Fibroblast of pulmonary artery (primary cell): ENCODE measurements around the gene NCOA6.

ENCODE experiments used
- DNase-seq: peaks from one replicate; pipeline ENCODE4 v3.0.0-alpha.2; 2010; ENCODE audit warnings: low read depth
- H3K4me3 ChIP-seq: replicated peaks from 2 replicates; pipeline ENCODE4 v1.5.1; 2011; ENCODE audit warnings: low read depth, mild to moderate bottlenecking, control low read depth, low read length, moderate library complexity
- TF ChIP-seq, protein P1 (sequence below): IDR thresholded peaks from 2 replicates; pipeline ENCODE4 v1.5.1; 2011; ENCODE audit warnings: mild to moderate bottlenecking, control low read depth, low read length, inconsistent platforms; ENCODE audit errors: missing control alignments

NCOA6 gene

GRCh38 chr20:34713194-34713943 lies 112.1 kb downstream of the NCOA6 start:
- DNase-seq = peak; percentile 99
- H3K4me3 ChIP-seq = no peak overlapping the region
- TF ChIP-seq, protein P1, sequence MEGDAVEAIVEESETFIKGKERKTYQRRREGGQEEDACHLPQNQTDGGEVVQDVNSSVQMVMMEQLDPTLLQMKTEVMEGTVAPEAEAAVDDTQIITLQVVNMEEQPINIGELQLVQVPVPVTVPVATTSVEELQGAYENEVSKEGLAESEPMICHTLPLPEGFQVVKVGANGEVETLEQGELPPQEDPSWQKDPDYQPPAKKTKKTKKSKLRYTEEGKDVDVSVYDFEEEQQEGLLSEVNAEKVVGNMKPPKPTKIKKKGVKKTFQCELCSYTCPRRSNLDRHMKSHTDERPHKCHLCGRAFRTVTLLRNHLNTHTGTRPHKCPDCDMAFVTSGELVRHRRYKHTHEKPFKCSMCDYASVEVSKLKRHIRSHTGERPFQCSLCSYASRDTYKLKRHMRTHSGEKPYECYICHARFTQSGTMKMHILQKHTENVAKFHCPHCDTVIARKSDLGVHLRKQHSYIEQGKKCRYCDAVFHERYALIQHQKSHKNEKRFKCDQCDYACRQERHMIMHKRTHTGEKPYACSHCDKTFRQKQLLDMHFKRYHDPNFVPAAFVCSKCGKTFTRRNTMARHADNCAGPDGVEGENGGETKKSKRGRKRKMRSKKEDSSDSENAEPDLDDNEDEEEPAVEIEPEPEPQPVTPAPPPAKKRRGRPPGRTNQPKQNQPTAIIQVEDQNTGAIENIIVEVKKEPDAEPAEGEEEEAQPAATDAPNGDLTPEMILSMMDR = no peak

DNA sequence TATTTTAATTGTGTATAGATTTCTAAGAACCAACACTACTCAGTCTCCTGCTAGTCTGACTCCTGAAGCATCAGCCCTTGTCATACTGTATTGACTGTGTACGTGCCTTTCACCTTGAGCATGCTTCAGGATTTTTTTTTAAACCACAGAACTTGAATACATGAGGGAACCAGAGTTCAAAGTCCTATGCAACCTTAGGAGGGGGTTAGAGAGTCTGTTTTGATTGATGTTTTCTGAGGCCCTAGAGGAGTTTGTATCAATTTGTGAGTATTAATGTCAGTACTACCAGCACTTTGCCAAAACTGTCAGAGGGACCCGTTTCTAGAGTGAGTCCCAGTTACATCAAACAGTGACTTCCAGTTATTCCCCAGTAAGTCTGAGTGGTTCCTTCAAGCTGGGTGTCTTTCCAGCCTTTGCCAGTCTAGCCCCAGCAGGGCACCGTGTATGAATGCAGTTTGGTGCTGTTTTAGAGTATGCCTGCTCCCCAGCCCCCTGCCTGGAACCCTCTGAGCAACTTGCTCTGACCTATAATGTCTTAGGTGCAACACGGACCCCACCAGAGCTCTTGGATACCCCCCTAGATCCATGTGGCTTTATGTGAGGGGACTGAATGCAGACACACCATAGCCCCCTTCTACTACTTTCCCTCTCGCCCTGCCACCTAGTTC lies 112.8 kb downstream of the NCOA6 start:
- DNase-seq = no peak
- TF ChIP-seq, protein P1 = no peak
- H3K4me3 ChIP-seq = no peak overlapping the region

- no peak for DNase-seq
- H3K4me3 ChIP-seq = no peak overlapping the region
- TF ChIP-seq, protein P1 = no peak
Measured at GRCh38 chr20:34711813-34712430, 113.5 kb downstream of the NCOA6 start.

- TF ChIP-seq, protein P1 = no peak
- DNase-seq = no peak
- H3K4me3 ChIP-seq = no peak overlapping the region
Measured at GRCh38 chr20:34710861-34711574, 114.4 kb downstream of the NCOA6 start.

DNA sequence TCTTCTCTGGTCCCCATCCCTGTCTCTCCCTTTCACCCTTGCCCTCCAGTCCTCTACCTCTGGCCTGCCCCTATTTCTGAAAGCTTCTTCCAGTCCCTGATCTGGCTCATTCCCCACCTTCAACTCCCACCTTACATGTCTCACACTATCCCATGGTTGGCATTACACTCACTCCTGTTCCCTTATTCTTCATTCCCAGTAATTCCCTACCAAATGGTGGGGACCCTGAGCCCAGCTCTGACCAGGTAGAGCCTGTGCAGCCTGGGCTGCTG lies 114.9 kb downstream of the NCOA6 start:
- H3K4me3 ChIP-seq = peak overlapping the region; percentile 40
- DNase-seq = no peak
- TF ChIP-seq, protein P1 = no peak

DNA sequence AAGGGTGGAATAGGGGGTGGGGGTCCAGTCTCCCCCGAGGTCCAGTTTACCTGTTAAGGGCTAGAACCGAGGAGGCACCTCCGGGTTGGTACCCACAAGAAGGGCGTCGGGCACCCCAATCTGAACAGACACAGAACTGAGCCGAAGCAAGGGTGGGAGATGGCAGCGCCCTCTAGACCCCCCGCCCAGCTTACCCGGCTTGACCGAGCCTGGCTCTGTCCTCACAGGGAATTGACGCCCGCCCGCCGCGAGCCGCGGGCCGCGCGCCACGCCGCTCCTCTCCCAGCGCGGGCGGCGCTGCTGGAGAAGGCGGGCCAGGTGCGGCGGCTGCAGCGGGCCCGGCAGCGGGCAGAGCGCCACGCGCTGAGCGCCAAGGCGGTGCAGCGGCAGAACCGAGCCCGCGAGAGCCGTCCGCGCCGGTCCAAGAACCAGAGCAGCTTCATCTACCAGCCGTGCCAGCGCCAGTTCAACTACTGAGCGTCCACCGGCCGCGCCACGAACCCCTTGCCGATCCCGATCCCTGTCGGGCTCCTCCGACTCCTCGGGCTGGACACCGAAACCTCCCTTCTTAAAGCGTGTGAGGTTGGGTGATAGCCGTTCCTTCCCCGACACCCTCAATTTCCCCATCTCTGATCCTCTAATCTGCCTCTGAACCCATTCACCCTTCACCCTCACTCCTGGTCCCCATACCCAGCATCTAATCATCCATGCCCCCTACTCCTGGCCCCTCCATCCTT lies 115.5 kb downstream of the NCOA6 start:
- peak overlapping the region; percentile 54 for H3K4me3 ChIP-seq
- DNase-seq = no peak
- TF ChIP-seq, protein P1 = peak; percentile 14
